ENCODE data around the gene PGD.

GRCh38 chr1:10434590-10434989 lies 35.7 kb downstream of the PGD start:
- TF ChIP-seq, protein P1, sequence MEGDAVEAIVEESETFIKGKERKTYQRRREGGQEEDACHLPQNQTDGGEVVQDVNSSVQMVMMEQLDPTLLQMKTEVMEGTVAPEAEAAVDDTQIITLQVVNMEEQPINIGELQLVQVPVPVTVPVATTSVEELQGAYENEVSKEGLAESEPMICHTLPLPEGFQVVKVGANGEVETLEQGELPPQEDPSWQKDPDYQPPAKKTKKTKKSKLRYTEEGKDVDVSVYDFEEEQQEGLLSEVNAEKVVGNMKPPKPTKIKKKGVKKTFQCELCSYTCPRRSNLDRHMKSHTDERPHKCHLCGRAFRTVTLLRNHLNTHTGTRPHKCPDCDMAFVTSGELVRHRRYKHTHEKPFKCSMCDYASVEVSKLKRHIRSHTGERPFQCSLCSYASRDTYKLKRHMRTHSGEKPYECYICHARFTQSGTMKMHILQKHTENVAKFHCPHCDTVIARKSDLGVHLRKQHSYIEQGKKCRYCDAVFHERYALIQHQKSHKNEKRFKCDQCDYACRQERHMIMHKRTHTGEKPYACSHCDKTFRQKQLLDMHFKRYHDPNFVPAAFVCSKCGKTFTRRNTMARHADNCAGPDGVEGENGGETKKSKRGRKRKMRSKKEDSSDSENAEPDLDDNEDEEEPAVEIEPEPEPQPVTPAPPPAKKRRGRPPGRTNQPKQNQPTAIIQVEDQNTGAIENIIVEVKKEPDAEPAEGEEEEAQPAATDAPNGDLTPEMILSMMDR (IDR thresholded peaks at IDR 0.05 in 8 of 11, conservative IDR thresholded peaks at IDR 0.05 in 3 of 11), result no peak
- TF ChIP-seq POLR2AphosphoS5 (IDR thresholded peaks at IDR 0.05), result no peak
